GM12873 (cell line): ENCODE data around the gene KCNG2.

Experiments used
- CTCF ChIP-seq: IDR thresholded peaks from 2 replicates; pipeline ENCODE4 v1.5.1; 2012; ENCODE audit warnings: low read depth, mild to moderate bottlenecking, moderate library complexity, low read length, control low read depth; ENCODE audit not compliant: insufficient read depth; ENCODE audit errors: missing control alignments

The KCNG2 gene

GRCh38 chr18:79864006-79864725, 66.4 kb downstream of the KCNG2 start:
- TF ChIP-seq CTCF: no peak

GRCh38 chr18:79866889-79867574, 69.3 kb downstream of the KCNG2 start:
- TF ChIP-seq CTCF: no peak

GRCh38 chr18:79867666-79868065, 69.9 kb downstream of the KCNG2 start:
- TF ChIP-seq CTCF: no peak

- TF ChIP-seq CTCF: no peak
Observed at GRCh38 chr18:79868168-79868784, 70.5 kb downstream of the KCNG2 start.

- TF ChIP-seq CTCF: no peak
Observed at GRCh38 chr18:79868811-79869541, 71.2 kb downstream of the KCNG2 start.

- no peak for TF ChIP-seq CTCF
Observed at GRCh38 chr18:79869591-79870300, 72.0 kb downstream of the KCNG2 start.
